GM12878 (cell line): ENCODE data around the gene NUPR1. TPM values are rescaled to one million over a fixed set of nuclear protein-coding genes. Genes with fewer than 3 reads are reported as not detected.

Experiments
- CEBPZ ChIP-seq: fragments of 150-350 bp; IDR thresholded peaks from 2 replicates; pipeline ENCODE4 v1.6.1; 2016; ENCODE audit warnings: low read depth, low read length
- DPF2 ChIP-seq: fragments of 450-650 bp; IDR thresholded peaks from 2 replicates; pipeline ENCODE4 v1.6.1; 2017; ENCODE audit warnings: mild to moderate bottlenecking
- FOS ChIP-seq: IDR thresholded peaks from 3 replicates; pipeline ENCODE4 v1.6.1; 2011; ENCODE audit warnings: borderline replicate concordance; ENCODE audit not compliant: insufficient read length; ENCODE audit errors: extremely low read depth
- ZSCAN29 ChIP-seq: fragments of 450-650 bp; IDR thresholded peaks from 2 replicates; pipeline ENCODE4 v1.6.1; 2017; ENCODE audit warnings: mild to moderate bottlenecking, moderate library complexity
- polyA plus RNA-seq, 11 experiments: library from polyadenylated mRNA; depleted of rRNA in 4 of 11; unstranded in 6 of 11; stranded (reverse) in 5 of 11; fragments of >200 nt; fragmentation: Nextera tagmentation in 4 of 11; fragmentation: Illumina TruSeq in 1 of 11; extraction: Ambion mirVana in 4 of 11; extraction: Trizol in 1 of 11; gene quantifications; 1 replicate in 1 of 11; 2 replicates in 10 of 11; pipeline versions ENCODE4 v1.2.1 to v1.2.3, GENCODE V29; 2011 to 2016; ENCODE audit warnings: inconsistent platforms in 2 of 11, missing spikeins in 2 of 11, low read depth in 1 of 11
- total RNA-seq, 4 experiments: library from RNA; depleted of rRNA in 3 of 4; stranded (reverse); fragments of >200 nt in 3 of 4; fragmentation: Illumina TruSeq in 1 of 4; extraction: Trizol in 1 of 4; gene quantifications; 2 replicates each; pipeline versions ENCODE4 v1.2.1 to v1.2.3, GENCODE V29; 2013 to 2021
- TF ChIP-seq, protein P1 (sequence below), 3 experiments: IDR thresholded peaks in 2 of 3; conservative IDR thresholded peaks in 1 of 3; 2 replicates each; pipeline ENCODE4 v1.5.1; 2011; ENCODE audit warnings: low read depth in 3 of 3, low read length in 3 of 3, mild to moderate bottlenecking in 3 of 3, control low read depth in 2 of 3, moderate library complexity in 2 of 3, inconsistent platforms in 1 of 3, mixed read lengths in 1 of 3; ENCODE audit not compliant: control insufficient read depth in 2 of 3, insufficient read depth in 1 of 3; ENCODE audit errors: extremely low read depth in 1 of 3
- TF ChIP-seq, protein P2 (sequence below): IDR thresholded peaks from 2 replicates; pipeline ENCODE4 v1.6.1; 2012; ENCODE audit warnings: improper control_type of control experiment, low read depth, low read length; ENCODE audit not compliant: insufficient replicate concordance

NUPR1 gene
- total and polyA plus RNA-seq, 10 of the 15 experiments (the other 5 are each of a cell fraction or from before 2014, with no cell fraction given), result 0.04 to 0.78 (median 0.17) TPM; not detected in 2

GRCh38 chr16:28561557-28562187 lies 22.9 kb upstream of the NUPR1 start (continued):
- TF ChIP-seq CEBPZ (no peak), DPF2 (no peak), FOS (no peak), ZSCAN29 (no peak)
- TF ChIP-seq, protein P1, sequence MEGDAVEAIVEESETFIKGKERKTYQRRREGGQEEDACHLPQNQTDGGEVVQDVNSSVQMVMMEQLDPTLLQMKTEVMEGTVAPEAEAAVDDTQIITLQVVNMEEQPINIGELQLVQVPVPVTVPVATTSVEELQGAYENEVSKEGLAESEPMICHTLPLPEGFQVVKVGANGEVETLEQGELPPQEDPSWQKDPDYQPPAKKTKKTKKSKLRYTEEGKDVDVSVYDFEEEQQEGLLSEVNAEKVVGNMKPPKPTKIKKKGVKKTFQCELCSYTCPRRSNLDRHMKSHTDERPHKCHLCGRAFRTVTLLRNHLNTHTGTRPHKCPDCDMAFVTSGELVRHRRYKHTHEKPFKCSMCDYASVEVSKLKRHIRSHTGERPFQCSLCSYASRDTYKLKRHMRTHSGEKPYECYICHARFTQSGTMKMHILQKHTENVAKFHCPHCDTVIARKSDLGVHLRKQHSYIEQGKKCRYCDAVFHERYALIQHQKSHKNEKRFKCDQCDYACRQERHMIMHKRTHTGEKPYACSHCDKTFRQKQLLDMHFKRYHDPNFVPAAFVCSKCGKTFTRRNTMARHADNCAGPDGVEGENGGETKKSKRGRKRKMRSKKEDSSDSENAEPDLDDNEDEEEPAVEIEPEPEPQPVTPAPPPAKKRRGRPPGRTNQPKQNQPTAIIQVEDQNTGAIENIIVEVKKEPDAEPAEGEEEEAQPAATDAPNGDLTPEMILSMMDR (IDR thresholded peaks at IDR 0.05 in 2 of 3, conservative IDR thresholded peaks at IDR 0.05 in 1 of 3; ENCODE audit: control insufficient read depth in 2 of 3, extremely low read depth in 1 of 3, insufficient read depth in 1 of 3, low read depth in 3 of 3, low read length in 3 of 3), result no peak
- TF ChIP-seq, protein P2, sequence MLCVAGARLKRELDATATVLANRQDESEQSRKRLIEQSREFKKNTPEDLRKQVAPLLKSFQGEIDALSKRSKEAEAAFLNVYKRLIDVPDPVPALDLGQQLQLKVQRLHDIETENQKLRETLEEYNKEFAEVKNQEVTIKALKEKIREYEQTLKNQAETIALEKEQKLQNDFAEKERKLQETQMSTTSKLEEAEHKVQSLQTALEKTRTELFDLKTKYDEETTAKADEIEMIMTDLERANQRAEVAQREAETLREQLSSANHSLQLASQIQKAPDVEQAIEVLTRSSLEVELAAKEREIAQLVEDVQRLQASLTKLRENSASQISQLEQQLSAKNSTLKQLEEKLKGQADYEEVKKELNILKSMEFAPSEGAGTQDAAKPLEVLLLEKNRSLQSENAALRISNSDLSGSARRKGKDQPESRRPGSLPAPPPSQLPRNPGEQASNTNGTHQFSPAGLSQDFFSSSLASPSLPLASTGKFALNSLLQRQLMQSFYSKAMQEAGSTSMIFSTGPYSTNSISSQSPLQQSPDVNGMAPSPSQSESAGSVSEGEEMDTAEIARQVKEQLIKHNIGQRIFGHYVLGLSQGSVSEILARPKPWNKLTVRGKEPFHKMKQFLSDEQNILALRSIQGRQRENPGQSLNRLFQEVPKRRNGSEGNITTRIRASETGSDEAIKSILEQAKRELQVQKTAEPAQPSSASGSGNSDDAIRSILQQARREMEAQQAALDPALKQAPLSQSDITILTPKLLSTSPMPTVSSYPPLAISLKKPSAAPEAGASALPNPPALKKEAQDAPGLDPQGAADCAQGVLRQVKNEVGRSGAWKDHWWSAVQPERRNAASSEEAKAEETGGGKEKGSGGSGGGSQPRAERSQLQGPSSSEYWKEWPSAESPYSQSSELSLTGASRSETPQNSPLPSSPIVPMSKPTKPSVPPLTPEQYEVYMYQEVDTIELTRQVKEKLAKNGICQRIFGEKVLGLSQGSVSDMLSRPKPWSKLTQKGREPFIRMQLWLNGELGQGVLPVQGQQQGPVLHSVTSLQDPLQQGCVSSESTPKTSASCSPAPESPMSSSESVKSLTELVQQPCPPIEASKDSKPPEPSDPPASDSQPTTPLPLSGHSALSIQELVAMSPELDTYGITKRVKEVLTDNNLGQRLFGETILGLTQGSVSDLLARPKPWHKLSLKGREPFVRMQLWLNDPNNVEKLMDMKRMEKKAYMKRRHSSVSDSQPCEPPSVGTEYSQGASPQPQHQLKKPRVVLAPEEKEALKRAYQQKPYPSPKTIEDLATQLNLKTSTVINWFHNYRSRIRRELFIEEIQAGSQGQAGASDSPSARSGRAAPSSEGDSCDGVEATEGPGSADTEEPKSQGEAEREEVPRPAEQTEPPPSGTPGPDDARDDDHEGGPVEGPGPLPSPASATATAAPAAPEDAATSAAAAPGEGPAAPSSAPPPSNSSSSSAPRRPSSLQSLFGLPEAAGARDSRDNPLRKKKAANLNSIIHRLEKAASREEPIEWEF, result no peak
